K562 (cell line): Measurements from ENCODE around the gene STAB1. TPM values are rescaled to one million over a fixed set of nuclear protein-coding genes. Genes with fewer than 3 reads are reported as not detected.

Experiments
- CSDE1 ChIP-seq, 2 experiments: fragments of 450-650 bp; IDR thresholded peaks; 2 replicates each; pipeline ENCODE4 v1.6.1; 2016; ENCODE audit warnings: mild to moderate bottlenecking in 1 of 2
- FOXK2 ChIP-seq, 2 experiments: fragments of 450-650 bp; IDR thresholded peaks in 1 of 2; conservative IDR thresholded peaks in 1 of 2; 2 replicates each; pipeline ENCODE4 v1.6.1; 2016; ENCODE audit warnings: low read depth in 2 of 2, mild to moderate bottlenecking in 1 of 2
- FOXP1 ChIP-seq: sonication (generic); formaldehyde crosslinking; IDR thresholded peaks from 2 replicates; pipeline ENCODE4 v1.8.0; 2022; ENCODE audit warnings: mild to moderate bottlenecking, missing genetic modification reagents
- L3MBTL2 ChIP-seq: fragments of 450-650 bp; IDR thresholded peaks from 2 replicates; pipeline ENCODE4 v1.6.1; 2016; ENCODE audit warnings: mild to moderate bottlenecking, moderate library complexity
- MGA ChIP-seq: fragments of 450-650 bp; IDR thresholded peaks from 2 replicates; pipeline ENCODE4 v1.6.1; 2016; ENCODE audit warnings: mild to moderate bottlenecking, moderate library complexity
- NR2C2 ChIP-seq, 2 experiments: fragments of 200-800 bp in 1 of 2; sonication (Bioruptor generic) in 1 of 2; sonication (generic) in 1 of 2; formaldehyde crosslinking in 1 of 2; IDR thresholded peaks; 2 replicates each; pipeline versions ENCODE4 v1.6.1 to v1.8.0; 2016 to 2022; ENCODE audit warnings: mild to moderate bottlenecking in 1 of 2, missing compliant biosample characterization in 1 of 2, missing genetic modification characterization in 1 of 2, missing genetic modification reagents in 1 of 2
- RBBP5 ChIP-seq: fragments of 200-600 bp; sonication (generic); IDR thresholded peaks from 2 replicates; pipeline ENCODE4 v1.6.1; 2012; ENCODE audit warnings: borderline replicate concordance, mild to moderate bottlenecking, low read length, control low read depth, inconsistent platforms; ENCODE audit not compliant: insufficient read depth, poor library complexity, severe bottlenecking
- SNRNP70 ChIP-seq: fragments of 200-400 bp; formaldehyde crosslinking; optimal IDR thresholded peaks from 2 replicates; pipeline ENCODE3; 2017; ENCODE audit warnings: low read depth, low read length
- SP1 ChIP-seq: sonication (generic); formaldehyde crosslinking; IDR thresholded peaks from 2 replicates; pipeline ENCODE4 v1.8.1; 2022; ENCODE audit warnings: mild to moderate bottlenecking, missing genetic modification reagents
- TEAD1 ChIP-seq, 2 experiments: fragments of 450-650 bp in 1 of 2; sonication (generic) in 1 of 2; formaldehyde crosslinking; IDR thresholded peaks; 2 replicates each; pipeline versions ENCODE4 v1.4.0 to v1.8.0; 2020 to 2022; ENCODE audit warnings: mild to moderate bottlenecking in 2 of 2, missing genetic modification reagents in 1 of 2
- TFAP4 ChIP-seq: sonication (generic); formaldehyde crosslinking; IDR thresholded peaks from 2 replicates; pipeline ENCODE4 v1.8.0; 2022; ENCODE audit warnings: missing genetic modification reagents, mild to moderate bottlenecking, moderate library complexity, borderline replicate concordance
- ZKSCAN1 ChIP-seq: fragments of 150-350 bp; IDR thresholded peaks from 2 replicates; pipeline ENCODE4 v1.6.1; 2016; ENCODE audit warnings: low read depth, low read length
- ZNF263 ChIP-seq: sonication (generic); formaldehyde crosslinking; IDR thresholded peaks from 2 replicates; pipeline ENCODE4 v1.8.0; 2022; ENCODE audit warnings: mild to moderate bottlenecking, missing genetic modification reagents, borderline replicate concordance
- polyA plus RNA-seq, 8 experiments: library from polyadenylated mRNA; depleted of rRNA in 4 of 8; stranded (reverse) in 5 of 8; unstranded in 3 of 8; fragments of >200 nt; fragmentation: Nextera tagmentation in 2 of 8; fragmentation: Illumina TruSeq in 1 of 8; extraction: Ambion mirVana in 2 of 8; extraction: Trizol in 1 of 8; gene quantifications; 2 replicates each; pipeline versions ENCODE4 v1.2.1 to v1.2.3, GENCODE V29; 2011 to 2014; ENCODE audit warnings: inconsistent platforms in 1 of 8, missing spikeins in 1 of 8
- total RNA-seq, 7 experiments: library from RNA; depleted of rRNA in 6 of 7; stranded (reverse); fragments of >200 nt in 6 of 7; fragmentation: Illumina TruSeq in 2 of 7; extraction: Trizol in 2 of 7; gene quantifications; 2 replicates each; pipeline versions ENCODE4 v1.2.1 to v1.2.3, GENCODE V29; 2011 to 2021; ENCODE audit warnings: low replicate concordance in 1 of 7

The STAB1 gene
- total and polyA plus RNA-seq, 9 of the 15 experiments (the other 6 are each of a cell fraction or from before 2014, with no cell fraction given): 0.20 to 3.9 (median 1.2) TPM

GRCh38 chr3:52534281-52535183 is 39.4 kb downstream of the STAB1 start (continued):
- TF ChIP-seq MGA: peak; percentile 21; the same call in 1 of the 2 replicates
- TF ChIP-seq CSDE1 (IDR thresholded peaks at IDR 0.05): no peak
- peak; percentile 61 for TF ChIP-seq SP1 (CRISPR knock-in tag)
- peak; percentile 45 for TF ChIP-seq L3MBTL2
- no peak for TF ChIP-seq SNRNP70
- TF ChIP-seq RBBP5: peak; percentile 60
- peak; percentile 1; the same call in 1 of the 2 replicates for TF ChIP-seq FOXP1
- TF ChIP-seq ZKSCAN1: 0 out of 2 replicates have a peak, but pooled peaks have one; percentile 40
- TF ChIP-seq TFAP4 (CRISPR knock-in tag): peak; percentile 46; the same call in 1 of the 2 replicates
- TF ChIP-seq ZNF263 (CRISPR knock-in tag): peak; percentile 78
- TF ChIP-seq NR2C2 (CRISPR knock-in tag; IDR thresholded peaks at IDR 0.05): 0 out of 2 replicates have a peak, but pooled peaks have one; percentile 53
- no peak; the same call in 1 of the 2 replicates for TF ChIP-seq NR2C2 (tag; IDR thresholded peaks at IDR 0.05)
- TF ChIP-seq TEAD1 (CRISPR knock-in tag; IDR thresholded peaks at IDR 0.05): peak in 1 of 2 experiments; percentile 59; a peak in 2 of 4 replicates
- TF ChIP-seq FOXK2 (conservative IDR thresholded peaks at IDR 0.05 in 1 of 2, IDR thresholded peaks at IDR 0.05 in 1 of 2; ENCODE audit: low read depth in 2 of 2): no peak
